NCI-H82 treated with DMSO at 0.1 percent for 48 hours (cell line): ENCODE measurements around the gene CPVL.
A peak's percentile ranks its signal among the peaks of the same experiment; 100 is the strongest.

Experiments used
- DNase-seq: peaks from one replicate; lab custom pipeline; 2025; ENCODE audit not compliant: unreplicated experiment; lab: John Stamatoyannopoulos, UW

CPVL gene

DNA sequence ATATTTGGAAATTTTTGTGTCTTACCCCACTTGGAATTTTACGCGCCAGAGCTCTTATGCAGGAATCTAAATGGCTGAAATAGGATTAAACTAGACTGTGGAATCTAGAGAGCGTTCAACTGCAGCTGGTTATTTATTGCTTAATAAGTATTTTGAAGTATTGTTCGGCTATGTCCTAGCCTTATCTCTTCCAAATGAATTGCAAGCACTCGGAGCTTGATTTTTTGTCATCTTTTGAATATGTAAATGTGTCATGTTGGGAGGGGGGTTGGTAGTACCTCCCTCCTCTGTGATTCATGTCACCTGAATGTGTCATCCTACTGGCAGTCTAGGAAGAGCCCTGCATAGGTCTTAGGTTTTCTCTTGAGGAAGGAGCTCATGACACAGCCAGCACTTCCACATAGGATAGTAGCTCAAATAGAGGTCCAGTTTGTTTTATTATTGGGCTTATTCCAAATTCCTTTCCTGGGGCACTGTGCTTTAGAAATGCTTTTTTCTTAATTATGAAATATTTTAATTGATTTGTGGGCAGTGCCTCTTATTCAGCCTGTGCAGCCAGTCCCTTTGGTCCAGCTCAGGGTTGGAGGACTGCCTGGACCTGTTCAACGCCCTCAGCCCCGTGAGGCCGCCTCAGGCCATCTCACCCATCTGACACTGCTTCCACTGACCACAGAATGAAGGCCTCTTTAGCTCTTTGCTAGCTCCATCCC is 165.7 kb downstream of the CPVL start:
- DNase-seq = no peak

DNA sequence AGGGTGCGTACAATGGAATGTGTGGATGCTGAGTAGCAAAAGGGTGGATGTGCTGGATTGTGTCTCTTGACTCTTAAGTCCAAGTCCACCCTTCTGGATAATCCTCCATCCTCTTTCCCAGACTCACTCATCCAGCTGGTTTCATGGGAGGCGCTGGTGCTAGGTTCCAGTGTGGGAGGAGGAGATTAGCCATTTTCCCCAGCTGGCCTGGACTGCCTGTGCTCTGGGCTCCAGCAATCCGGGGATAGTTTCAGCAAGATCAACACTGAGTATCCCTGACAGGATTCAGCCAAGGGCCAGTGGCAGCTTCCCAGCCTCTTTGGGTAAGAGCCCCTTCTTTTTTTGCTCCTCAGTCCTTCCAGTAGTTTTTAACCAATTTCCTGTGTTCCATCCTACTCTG is 166.6 kb downstream of the CPVL start:
- peak; percentile 71 for DNase-seq

DNA sequence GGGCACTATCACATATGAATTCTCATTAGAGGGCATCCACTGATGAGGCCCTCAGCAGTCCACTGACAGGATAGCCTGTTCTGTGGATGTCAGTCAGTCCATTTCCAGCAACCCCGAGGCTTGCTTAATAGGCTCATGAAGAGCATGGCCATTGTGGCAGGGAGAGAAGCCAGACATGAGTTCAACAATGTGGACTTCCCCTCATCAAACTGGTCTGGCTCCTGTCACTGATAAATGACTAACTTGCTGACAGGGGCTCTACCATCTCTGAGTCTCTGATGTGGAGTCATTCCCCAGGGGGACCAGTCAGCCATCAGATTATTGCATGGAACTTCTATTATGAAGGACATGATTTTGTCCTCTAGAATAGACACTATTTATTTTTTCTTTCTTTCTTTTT is 168.5 kb downstream of the CPVL start:
- DNase-seq = no peak

DNA sequence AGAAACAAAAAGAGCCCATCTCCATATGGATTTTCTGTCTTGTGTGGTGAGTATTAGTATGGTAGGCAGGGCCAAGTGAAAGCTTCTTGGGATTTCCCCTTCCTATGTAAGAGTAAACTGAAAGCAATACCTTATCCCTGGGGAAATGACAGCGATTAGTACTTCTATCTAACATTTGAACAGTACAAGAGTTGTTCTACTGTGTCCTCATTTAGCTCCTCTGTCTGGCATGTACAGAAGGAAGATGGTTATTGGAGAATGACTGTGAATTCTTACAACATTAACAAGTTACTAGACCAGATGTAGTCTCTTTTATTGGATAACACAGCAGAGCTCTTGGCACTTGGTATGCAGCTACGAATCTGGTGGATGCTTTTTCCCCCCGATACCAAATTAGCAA is 170.3 kb downstream of the CPVL start:
- no peak for DNase-seq

DNA sequence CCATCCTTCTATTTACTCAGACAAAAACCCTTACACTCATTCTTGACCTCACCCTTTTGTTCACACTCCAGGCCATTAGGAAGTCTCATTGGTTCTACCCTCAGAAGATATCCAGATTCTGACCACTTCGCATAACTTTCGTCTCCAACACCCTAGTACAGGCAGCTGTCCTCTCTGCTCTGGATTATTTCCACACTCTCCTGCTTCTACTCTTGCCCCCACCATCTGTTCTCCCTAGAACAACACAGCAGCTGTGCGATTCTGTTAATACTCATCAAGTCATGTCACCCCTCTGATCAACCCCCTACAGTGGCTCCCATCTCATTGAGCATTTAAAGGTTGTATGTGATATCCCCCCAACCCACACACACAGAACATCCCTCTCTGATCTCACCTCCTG is 172.7 kb downstream of the CPVL start:
- DNase-seq = no peak

DNA sequence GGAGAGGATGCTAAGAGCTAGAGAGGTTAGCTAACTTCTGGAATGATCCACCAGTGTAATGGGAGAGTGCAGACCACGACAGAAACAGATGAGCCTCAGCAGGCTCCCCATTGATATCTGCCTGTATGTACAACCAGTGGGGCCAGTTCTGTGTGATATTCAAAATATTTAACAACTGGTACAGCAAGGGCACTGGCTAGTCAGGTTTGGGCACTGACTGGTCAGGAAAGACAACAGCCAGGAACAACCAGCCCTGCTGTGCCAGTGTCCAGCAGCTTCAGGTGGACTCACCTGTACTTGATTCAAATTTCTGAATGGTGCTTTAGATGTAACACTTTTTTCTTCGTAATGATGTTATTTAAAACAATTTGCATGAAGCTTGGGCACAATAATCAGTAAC is 182.3 kb downstream of the CPVL start:
- DNase-seq = no peak

DNA sequence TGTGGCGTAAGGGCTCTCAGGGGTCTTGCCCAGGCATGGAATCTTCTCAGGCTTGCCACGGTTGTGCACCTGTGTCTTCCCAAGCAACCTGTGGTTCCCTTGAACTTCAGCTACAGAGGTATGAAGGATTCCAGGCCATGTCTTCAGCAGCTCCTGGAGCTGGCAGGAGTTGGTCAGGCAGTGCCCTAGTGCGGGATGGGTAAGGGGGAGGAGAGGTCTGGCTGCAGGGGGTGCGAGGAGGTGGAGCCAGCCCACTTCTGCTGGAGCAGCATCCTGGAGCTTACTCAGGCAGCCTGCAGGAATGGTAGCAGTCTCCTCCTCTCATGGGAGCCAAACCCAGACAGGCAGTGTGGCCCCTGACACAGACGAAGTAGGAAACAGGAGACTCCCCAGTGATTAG is 184.4 kb downstream of the CPVL start:
- no peak for DNase-seq

DNA sequence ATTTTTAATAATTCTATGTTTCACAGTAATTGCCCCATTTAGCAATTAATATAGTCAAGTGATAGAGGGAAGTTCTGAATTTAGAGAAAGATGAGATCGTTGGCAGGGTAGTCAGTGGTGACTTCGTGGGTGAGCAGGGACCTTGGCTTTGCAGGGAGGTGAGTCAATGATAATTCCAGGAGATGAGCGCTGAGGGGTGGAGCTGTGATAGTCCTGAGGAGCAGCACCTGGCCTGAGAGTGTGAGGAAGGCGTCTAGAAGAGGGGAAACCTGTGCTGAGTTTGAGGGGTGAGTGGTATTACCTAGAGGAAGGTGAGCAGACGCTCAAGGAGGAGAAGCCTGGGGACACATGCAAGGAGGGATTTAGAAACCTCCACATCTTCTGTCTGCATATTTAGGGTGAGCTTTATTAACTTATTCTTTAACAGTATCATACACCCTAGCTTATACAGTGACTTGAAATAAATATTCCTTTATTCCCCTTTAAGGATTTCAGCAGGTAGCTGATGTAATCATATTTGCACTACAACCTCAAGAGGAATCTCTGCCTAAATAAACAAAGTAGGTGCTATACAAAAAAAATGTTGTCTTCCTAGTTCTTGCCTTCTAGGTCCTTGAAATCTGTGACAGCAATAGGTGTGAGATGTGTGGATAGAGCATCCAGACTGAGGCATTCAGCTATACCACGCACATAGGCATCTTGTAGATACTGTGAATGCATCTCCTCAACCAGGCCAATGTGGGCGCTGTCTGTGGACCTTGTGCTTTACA is 186.1 kb downstream of the CPVL start:
- DNase-seq = no peak

DNA sequence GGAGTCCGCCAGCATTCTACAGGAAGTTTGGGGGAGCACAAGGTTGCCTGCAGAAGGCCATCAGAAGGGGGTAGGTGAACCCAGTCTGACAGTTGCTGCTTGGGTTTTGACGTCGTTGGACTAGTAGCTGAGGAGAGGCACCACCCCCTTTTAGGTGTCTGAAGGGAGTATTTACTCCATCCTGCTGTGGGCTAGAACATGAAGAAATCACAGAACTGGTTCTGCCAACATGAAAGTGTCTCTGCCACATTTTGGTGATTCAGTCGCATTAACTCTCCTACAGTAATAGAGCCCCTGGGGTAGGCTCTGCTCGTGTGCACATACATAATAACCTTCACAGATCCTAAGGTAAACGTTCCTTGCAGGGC is 187.4 kb downstream of the CPVL start:
- no peak for DNase-seq

DNA sequence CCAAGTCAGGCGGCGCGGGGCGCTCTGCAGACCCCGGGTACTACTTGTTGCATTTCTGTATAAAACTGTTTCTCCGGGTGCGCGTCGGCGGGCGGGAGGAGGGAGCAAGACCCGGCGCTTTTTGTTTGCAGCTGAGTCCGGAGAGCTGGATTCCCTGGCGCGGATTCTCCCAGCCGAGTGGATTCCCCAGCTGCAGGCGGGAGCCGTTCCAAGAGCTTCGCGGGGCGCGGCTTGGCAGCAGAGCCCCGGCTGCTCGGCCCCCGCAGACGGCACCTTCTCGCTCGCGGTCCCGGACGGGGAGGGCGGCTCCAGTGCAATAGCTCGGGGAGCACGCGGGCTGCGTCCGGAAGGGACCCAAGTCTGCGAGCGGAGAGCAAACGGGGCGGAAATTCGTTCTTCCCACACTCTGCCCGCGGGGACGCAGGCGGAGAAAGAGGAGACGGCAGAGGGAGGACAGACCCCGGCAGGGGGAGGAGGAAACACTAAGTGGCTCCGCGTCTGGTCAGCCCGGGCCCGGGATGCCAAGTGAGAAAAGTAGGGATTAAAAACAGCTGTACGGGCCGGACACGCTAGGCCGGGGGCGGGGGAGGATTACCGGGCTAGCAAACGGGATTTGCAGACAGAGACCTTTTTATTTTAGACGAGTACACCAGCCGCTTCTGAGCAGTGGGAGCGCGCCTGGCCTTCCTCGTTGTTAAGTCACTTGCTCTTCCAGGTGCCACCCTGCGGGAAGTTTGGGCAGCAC is 187.9 kb downstream of the CPVL start, which contains the start of gene TRIL:
TRIL (minus strand) TSS at position 96 of the 745 bp plus-strand sequence. CDS start 284 bp downstream, outside the sequence.
- DNase-seq = peak; percentile 92

DNA sequence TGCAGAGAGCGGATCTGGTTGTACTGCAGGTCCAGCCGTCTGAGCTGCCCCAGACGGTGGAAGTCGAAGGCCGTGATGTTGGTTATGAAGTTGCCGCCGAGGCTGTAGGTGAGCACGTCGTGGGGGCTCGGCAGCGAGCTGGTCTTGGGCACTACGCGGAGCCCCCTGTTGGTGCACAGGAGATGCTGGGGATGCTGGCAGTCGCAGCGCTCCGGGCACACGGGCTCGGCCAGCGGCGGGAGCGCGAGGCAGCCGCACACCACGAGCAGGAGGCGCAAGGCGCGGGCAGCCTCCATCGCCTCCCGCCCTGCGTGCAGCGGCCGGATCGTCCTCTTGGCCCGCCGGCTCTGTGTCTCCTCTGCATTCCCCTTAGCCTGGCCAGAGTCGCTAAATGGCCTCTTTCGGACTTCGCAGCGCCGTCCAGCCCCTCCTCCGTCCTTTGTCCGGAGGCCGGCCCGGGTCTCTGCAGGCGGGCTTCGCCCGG is 188.5 kb downstream of the CPVL start:
- DNase-seq = no peak

DNA sequence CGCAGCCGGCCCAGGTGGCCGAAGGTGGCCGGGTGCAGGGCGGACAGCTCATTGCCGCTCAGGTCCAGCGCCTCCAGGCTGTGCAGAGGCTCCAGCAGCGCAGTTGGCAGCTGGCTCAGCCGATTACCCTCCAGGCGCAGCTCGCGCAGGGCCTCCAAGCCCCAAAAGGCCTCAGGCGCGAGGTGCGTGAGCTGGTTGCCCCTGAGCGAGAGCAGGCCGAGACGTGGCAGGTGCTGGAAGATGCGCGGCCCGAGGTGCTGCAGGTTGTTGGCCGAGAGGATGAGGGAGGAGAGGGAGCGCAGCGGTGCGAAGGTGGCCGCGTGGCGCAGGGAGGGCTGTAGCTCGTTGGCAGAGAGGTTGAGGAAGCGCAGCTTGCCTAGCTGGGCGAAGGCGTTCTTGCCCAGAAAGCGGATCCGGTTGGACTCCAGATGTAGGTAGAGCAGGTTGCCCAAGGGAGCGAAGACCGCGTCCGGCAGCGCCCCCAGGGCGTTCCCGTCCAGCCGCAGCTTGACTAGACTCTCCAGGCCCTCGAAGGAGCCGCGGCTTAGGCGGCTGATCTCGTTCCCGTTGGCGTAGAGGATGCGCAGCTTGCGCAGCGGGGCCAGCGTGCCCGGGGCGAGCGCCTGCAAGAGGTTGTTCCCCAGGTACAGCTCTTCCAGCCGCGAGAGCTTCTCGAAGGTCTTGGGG is 189.1 kb downstream of the CPVL start:
- DNase-seq = no peak

DNA sequence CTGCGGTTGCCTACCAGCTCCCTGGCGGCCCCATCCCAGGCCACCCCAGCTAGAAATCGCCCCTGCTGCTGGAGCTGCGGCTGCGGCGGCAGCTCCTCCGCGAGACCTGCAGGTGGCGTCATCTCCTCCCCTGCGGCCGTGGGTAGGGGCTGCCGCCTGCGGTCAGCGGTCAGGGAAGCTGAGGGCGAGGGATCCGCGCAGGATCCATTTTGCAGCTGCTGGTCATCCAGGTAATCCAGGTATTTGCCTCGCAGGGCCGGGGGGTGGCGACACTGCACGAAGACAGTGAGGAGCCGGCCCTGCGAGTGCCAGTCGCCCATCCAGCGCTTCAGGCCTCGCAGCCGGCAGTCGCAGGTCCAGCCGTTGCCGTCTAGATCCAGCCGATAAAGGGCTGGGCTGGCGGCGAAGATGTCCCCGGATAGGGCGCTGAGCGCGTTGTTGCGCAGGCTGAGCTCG is 189.7 kb downstream of the CPVL start:
- no peak for DNase-seq

DNA sequence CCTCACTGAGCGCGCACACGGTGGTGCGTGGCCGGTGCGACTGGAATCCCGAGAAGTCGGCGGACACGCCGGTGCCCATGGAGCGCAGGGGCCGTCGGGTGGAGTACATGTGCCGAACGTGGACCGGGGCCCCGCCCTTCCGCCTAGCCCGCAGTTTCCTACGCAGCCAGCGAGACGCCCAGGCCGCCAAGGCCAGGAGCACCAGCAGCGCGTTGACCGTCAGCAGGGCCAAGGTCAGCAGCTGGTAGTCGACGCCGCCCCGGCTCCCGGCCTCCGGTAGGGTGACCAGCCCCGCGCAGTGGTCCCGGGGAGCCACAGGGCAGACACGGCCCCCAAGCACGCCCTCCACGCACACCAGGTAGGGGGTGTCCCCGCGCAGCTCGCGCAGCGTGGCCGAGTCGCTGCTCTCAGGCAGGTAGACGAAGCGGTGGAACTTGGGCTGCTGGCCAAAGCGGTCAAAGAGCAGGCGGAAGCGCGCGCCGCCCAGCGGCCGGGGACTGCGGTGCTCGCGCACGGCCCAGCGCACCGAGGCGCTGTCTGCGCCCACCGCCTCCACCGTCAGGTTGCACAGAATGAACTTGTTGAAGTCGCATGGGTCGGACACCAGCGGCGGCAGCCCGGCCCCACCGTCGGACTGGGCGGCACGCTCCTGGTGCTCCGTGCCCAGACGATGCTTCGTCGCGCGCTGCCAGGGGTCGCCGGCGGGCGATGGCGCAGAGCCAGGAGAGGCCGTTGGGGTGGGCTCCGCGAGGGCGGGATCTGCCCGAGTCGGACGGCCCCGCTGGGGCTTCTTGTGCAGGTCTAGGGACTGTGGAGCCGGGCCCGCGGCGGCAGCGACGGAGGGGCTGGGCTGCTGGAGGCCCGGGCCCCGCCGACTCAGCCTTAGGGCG is 190.4 kb downstream of the CPVL start:
- no peak for DNase-seq

DNA sequence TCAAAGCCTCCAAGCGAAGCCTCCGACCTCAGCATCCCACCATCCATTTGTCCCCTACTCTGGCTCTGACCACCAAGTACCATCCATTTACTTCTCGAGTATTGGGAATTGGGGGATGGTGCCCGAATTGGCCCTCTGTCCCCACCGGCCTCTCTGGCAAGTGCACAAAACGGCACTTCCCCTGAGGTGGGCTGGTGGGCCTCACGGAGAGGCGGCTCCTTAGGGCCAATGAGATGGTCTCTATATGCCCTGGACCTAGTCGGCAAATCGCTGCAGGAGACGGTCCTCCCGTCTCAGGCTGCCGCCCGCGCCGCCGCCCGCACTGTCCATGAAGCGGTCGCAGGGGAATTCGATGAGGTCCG is 191.0 kb downstream of the CPVL start:
- DNase-seq = no peak

DNA sequence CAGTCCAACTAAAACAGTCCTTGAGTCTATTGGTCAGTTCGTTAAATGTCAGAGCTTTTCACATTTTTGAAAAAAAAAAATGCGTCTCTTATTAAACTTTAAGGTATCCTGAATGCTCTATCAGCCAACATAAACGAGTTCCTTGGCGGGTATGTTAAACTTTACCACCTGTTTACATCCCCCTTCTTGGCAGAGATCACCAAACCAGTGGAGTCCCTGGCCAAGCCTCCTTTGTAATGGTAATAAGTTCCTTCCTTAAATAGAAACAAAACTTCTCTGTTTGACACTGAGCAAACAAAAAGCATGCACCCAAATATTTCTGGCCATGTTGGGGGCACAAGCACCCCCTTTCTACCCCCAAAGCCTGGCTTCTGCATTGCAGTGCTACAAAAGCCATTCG is 191.4 kb downstream of the CPVL start:
- DNase-seq = no peak

DNA sequence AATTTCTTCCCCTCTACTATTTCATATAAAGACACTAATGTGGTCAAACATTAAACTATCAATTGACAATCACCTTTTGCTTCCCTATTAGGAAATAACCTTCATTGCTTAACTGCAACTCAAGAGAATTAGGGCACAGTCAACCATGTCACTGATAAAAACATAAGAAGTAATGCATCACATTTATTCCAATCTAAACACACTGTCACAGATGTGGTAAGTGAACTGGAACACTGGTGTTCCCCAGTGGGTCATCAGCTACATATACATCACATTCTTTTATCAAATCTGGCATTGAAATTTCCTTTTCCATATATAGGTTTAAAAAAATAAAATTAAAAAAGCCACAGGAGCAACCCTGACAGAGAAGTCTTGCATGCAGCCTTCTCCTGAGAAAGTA is 191.9 kb downstream of the CPVL start:
- DNase-seq = no peak

DNA sequence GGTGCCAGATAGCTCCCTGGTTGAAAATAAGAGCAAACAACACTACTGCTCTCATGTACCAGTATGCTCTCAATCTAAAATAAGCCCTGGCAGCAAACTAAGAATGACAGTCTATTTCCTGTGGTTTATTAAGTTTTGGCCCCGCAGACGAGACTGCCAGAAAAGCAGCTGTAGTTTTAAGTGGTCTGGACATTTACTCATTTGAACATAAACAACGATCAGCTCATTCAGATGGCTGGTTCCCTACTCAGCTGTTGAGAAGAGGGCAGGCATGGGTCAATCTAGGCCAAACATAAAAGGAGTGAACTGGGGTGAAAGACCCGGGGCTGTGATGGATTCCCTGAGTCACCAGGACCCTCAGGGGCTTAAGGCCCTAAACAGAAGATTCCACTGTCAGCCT is 192.7 kb downstream of the CPVL start:
- DNase-seq = no peak
